Activated B cell treated with CpG ODN at 0.5 μM for 24 hours (primary cell): ENCODE data around the gene MED12L. TPM values are rescaled to one million over a fixed set of nuclear protein-coding genes. Genes with fewer than 3 reads are reported as not detected.

Experiments used
- ATAC-seq: fragments of 200-7000 bp; cut with Tn5 transposase; one replicate; pipeline ENCODE4 v1.10.0; 2021; ENCODE audit warnings: low read depth, mild to moderate bottlenecking, moderate library complexity
- CTCF ChIA-PET: fragments of 350-600 bp; sonication (Branson Sonifier 250); formaldehyde crosslinking; loops from one replicate; lab custom pipeline; 2021; ENCODE audit warnings: antibody characterized with exemption; lab: Charles Lee
- POLR2A ChIA-PET: fragments of 350-600 bp; sonication (Branson Sonifier 250); formaldehyde crosslinking; loops from one replicate; lab custom pipeline; 2021; ENCODE audit warnings: antibody characterized with exemption; lab: Charles Lee
- DNase-seq: peaks from one replicate; pipeline ENCODE4 v3.0.0; 2022
- H3K27ac Mint-ChIP-seq: one replicate; pipeline ENCODE4 v1.8.0; 2020; ENCODE audit warnings: mixed read lengths
- H3K27me3 Mint-ChIP-seq: one replicate; pipeline ENCODE4 v1.8.0; 2021; ENCODE audit warnings: mixed read lengths
- H3K36me3 Mint-ChIP-seq: one replicate; pipeline ENCODE4 v1.8.0; 2021; ENCODE audit warnings: low read depth, mixed read lengths
- H3K4me1 Mint-ChIP-seq: one replicate; pipeline ENCODE4 v1.8.0; 2021; ENCODE audit warnings: mixed read lengths
- H3K4me3 Mint-ChIP-seq: one replicate; pipeline ENCODE4 v1.8.0; 2020; ENCODE audit warnings: mild to moderate bottlenecking, mixed read lengths
- H3K9me3 Mint-ChIP-seq: one replicate; pipeline ENCODE4 v1.8.0; 2020; ENCODE audit warnings: mixed read lengths
- CTCF ChIP-seq: fragments of 200-600 bp; IDR thresholded peaks from one replicate; pipeline ENCODE4 v1.8.0; 2022; ENCODE audit warnings: antibody characterized with exemption, mild to moderate bottlenecking
- intact Hi-C: fragments of 100-400 bp; cut with micrococcal nuclease; formaldehyde crosslinking; loops from one replicate; pipeline ENCODE4 v1.15.1; 2024
- total RNA-seq: library from RNA; stranded (reverse); gene quantifications from 2 replicates; pipeline ENCODE4 v1.2.3, GENCODE V29; 2022

MED12L gene
- total RNA-seq, 1 donor from 2014 or later, result 1.5 TPM

- Mint-ChIP-seq H3K27me3 (no peaks in the 10 kb centered on the region), H3K4me3 (no peak overlapping the region), H3K36me3 (no peaks in the 10 kb centered on the region), H3K9me3 (peaks cover 3% of the 10 kb centered on the region), H3K4me1 (no peaks in the 10 kb centered on the region), H3K27ac (no peak overlapping the region)
- ATAC-seq (no peak), DNase-seq (no peak)
- ChIA-PET POLR2A (interaction anchor here (0.8 kb wide), 1 partner anchor 46 kb away, joined by 4 read pairs; no protein-coding TSS in a partner anchor), CTCF (interaction anchor here (0.7 to 2.2 kb wide), 2 partner anchors 11 to 64 kb away, joined by 3 to 7 read pairs; no protein-coding TSS in a partner anchor)
- intact Hi-C loops, result no loop called here
- no peak for TF ChIP-seq CTCF
These were observed 131.5 kb downstream of the MED12L start for GRCh38 chr3:151216641-151217607.

GRCh38 chr3:151218136-151218535, 132.7 kb downstream of the MED12L start:
- DNase-seq (no peak), ATAC-seq (no peak)
- Mint-ChIP-seq H3K36me3 (no peaks in the 10 kb centered on the region), H3K27me3 (no peaks in the 10 kb centered on the region), H3K27ac (no peak overlapping the region), H3K4me3 (no peak overlapping the region), H3K4me1 (no peaks in the 10 kb centered on the region), H3K9me3 (peaks cover 3% of the 10 kb centered on the region)
- CTCF ChIA-PET, result no interaction called here
- no peak for TF ChIP-seq CTCF
- POLR2A ChIA-PET, result no interaction called here
- intact Hi-C loops, result no loop called here

- TF ChIP-seq CTCF, result no peak
- ChIA-PET POLR2A (interaction anchor here (0.7 kb wide), 1 partner anchor 1050 kb away, joined by 4 read pairs; the partner anchor contains the start of gene MBNL1), CTCF (no interaction called here)
- DNase-seq (no peak), ATAC-seq (no peak)
- intact Hi-C loops, result no loop called here
- H3K36me3 Mint-ChIP-seq, result no peaks in the 10 kb centered on the region
- peaks cover 3% of the 10 kb centered on the region for H3K9me3 Mint-ChIP-seq
- H3K27me3 Mint-ChIP-seq, result no peaks in the 10 kb centered on the region
- no peak overlapping the region for H3K27ac Mint-ChIP-seq
- no peaks in the 10 kb centered on the region for H3K4me1 Mint-ChIP-seq
- no peak overlapping the region for H3K4me3 Mint-ChIP-seq
These were observed 133.6 kb downstream of the MED12L start for GRCh38 chr3:151219056-151219455.

GRCh38 chr3:151224268-151224866, 138.9 kb downstream of the MED12L start:
- POLR2A ChIA-PET, result no interaction called here
- TF ChIP-seq CTCF, result no peak
- Mint-ChIP-seq H3K27ac (no peak overlapping the region), H3K36me3 (no peaks in the 10 kb centered on the region), H3K4me3 (no peak overlapping the region), H3K4me1 (peaks cover 17% of the 10 kb centered on the region), H3K27me3 (no peaks in the 10 kb centered on the region), H3K9me3 (peaks cover 3% of the 10 kb centered on the region)
- DNase-seq (no peak), ATAC-seq (no peak)
- intact Hi-C loops, result loop anchor here (10.0 kb wide), 1 partner anchor 210 kb away; no protein-coding TSS in a partner anchor
- CTCF ChIA-PET, result interaction anchor here (1.3 to 9.8 kb wide), 4 partner anchors 54 to 62 kb away, joined by 3 to 237 read pairs (median 10); partner anchors contain the start of gene P2RY14
